OCI-LY7 (cell line): ENCODE data around the gene CALN1. TPM values are rescaled to one million over a fixed set of nuclear protein-coding genes. Genes with fewer than 3 reads are reported as not detected.
"Not testable (repeated sequence)": the region's sequence is repeated elsewhere in the genome, so short reads cannot be mapped to it uniquely, and the experiment has no call there.

Source experiments
- BruUV-seq: library from RNA; stranded (reverse); fragments of 400-500 nt; replicated peaks from 2 replicates; lab custom pipeline; 2021; lab: Mats Ljungman, UMichigan
- CTCF ChIA-PET: fragments of 300-600 bp; sonication (Branson Sonifier 250); formaldehyde crosslinking; loops from one replicate; lab custom pipeline; 2022; ENCODE audit warnings: antibody characterized with exemption; ENCODE audit not compliant: unreplicated experiment; lab: Charles Lee
- POLR2A ChIA-PET: fragments of 300-600 bp; sonication (Branson Sonifier 250); formaldehyde crosslinking; loops from one replicate; lab custom pipeline; 2022; ENCODE audit warnings: antibody characterized with exemption; lab: Charles Lee
- DNase-seq: peaks from one replicate; pipeline ENCODE4 v3.0.0-alpha.2; 2015; ENCODE audit warnings: low spot score
- H2AFZ ChIP-seq: fragments of 200-600 bp; sonication (generic), shearing (Covaris generic); 2 replicates; pipeline ENCODE4 v1.6.1; 2014; ENCODE audit warnings: mild to moderate bottlenecking, antibody characterized with exemption, low read length, moderate library complexity
- H3K27ac ChIP-seq: fragments of 200-600 bp; sonication (generic); 2 replicates; pipeline ENCODE4 v1.5.1; 2014; ENCODE audit warnings: mixed run types, low read depth, mild to moderate bottlenecking, moderate library complexity, low read length, inconsistent platforms; ENCODE audit not compliant: poor library complexity, severe bottlenecking
- H3K36me3 ChIP-seq: fragments of 200-600 bp; sonication (generic); 2 replicates; pipeline ENCODE4 v1.6.1; 2014; ENCODE audit warnings: mild to moderate bottlenecking, antibody characterized with exemption, low read length, moderate library complexity, mixed read lengths; ENCODE audit not compliant: insufficient read depth
- H3K4me1 ChIP-seq: fragments of 200-600 bp; sonication (generic); 2 replicates; pipeline ENCODE4 v1.5.1; 2014; ENCODE audit warnings: mild to moderate bottlenecking, low read length; ENCODE audit not compliant: insufficient read depth, poor library complexity, severe bottlenecking
- H3K4me2 ChIP-seq: fragments of 200-600 bp; sonication (generic); 2 replicates; pipeline ENCODE4 v1.6.1; 2014; ENCODE audit warnings: mild to moderate bottlenecking, low read length
- H3K4me3 ChIP-seq: fragments of 200-600 bp; sonication (generic); 2 replicates; pipeline ENCODE4 v1.5.1; 2014; ENCODE audit warnings: mild to moderate bottlenecking, low read depth, low read length; ENCODE audit not compliant: poor library complexity, severe bottlenecking
- H3K79me2 ChIP-seq: fragments of 200-600 bp; sonication (generic); 2 replicates; pipeline ENCODE4 v1.6.1; 2016; ENCODE audit warnings: low read depth, mild to moderate bottlenecking, low read length, moderate library complexity, mixed read lengths; ENCODE audit not compliant: insufficient read depth
- H3K9me2 ChIP-seq: fragments of 200-600 bp; sonication (generic); 2 replicates; pipeline ENCODE4 v1.6.1; 2016; ENCODE audit warnings: mild to moderate bottlenecking, low read length, mixed read lengths; ENCODE audit not compliant: insufficient read depth
- H3K9me3 ChIP-seq: fragments of 200-600 bp; sonication (generic); 2 replicates; pipeline ENCODE4 v1.6.1; 2014; ENCODE audit warnings: mild to moderate bottlenecking, mixed run types, low read length, mixed read lengths
- H4K20me1 ChIP-seq: fragments of 200-600 bp; sonication (generic); 2 replicates; pipeline ENCODE4 v1.6.1; 2014; ENCODE audit warnings: mild to moderate bottlenecking, antibody characterized with exemption, low read length, moderate library complexity, mixed read lengths; ENCODE audit not compliant: insufficient read depth
- EZH2phosphoT487 ChIP-seq: fragments of 200-600 bp; sonication (generic); IDR thresholded peaks from 2 replicates; pipeline ENCODE4 v1.6.1; 2018; ENCODE audit warnings: low read depth, borderline replicate concordance, mild to moderate bottlenecking, mixed run types, antibody characterized with exemption, low read length, moderate library complexity, mixed read lengths
- intact Hi-C: fragments of 100-400 bp; cut with micrococcal nuclease; formaldehyde crosslinking; loops from one replicate; pipeline ENCODE4 v1.10.0; 2022; ENCODE audit not compliant: unreplicated experiment
- total RNA-seq, 2 experiments: library from RNA; depleted of rRNA in 1 of 2; stranded (reverse); fragments of >200 nt in 1 of 2; shearing (Covaris generic) in 1 of 2; gene quantifications; 2 replicates each; pipeline ENCODE4 v1.2.3, GENCODE V29; 2014 to 2022
- TF ChIP-seq, protein P1 (sequence below): fragments of 200-600 bp; sonication (generic); conservative IDR thresholded peaks from 2 replicates; pipeline ENCODE4 v1.5.1; 2014; ENCODE audit warnings: mild to moderate bottlenecking, antibody characterized with exemption, low read length, moderate library complexity, mixed read lengths

Gene CALN1
- total RNA-seq, 2 experiments from 2014 or later = not detected

DNA sequence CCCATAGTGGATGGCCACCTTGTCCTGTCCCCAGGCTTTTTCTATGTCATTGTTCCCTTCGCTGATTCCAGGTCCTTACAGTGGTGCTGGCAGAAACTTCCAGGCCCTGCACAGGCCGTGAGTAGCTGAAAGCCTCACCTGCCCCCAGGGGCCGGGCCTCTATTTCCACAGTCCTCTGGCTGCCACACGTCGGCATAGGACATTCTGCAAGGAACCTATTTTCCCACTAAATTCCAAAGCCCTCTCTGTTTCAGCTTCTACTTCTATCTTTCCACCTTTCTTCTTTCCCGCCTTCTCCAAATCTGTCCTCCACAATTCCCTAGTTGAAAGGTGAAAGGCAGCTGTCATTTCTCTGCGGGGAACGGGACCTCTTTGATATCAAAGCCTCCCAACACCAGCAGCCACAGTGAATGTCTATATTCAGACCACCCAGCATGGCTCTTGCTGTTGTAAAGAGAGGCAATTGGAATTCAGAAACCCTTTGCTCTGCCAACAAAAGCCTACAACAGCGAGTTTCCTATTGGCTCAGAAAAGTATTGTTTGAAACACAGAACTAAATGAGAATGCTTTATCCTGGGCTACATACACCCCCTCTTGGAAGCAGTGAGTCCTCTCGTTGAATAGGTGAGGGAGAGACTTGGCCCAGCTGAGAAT lies 672.5 kb downstream of the CALN1 start:
- intact Hi-C loops = no loop called here
- CTCF ChIA-PET = no interaction called here
- no TSS peak for BruUV-seq
- POLR2A ChIA-PET = no interaction called here
- TF ChIP-seq, protein P1, sequence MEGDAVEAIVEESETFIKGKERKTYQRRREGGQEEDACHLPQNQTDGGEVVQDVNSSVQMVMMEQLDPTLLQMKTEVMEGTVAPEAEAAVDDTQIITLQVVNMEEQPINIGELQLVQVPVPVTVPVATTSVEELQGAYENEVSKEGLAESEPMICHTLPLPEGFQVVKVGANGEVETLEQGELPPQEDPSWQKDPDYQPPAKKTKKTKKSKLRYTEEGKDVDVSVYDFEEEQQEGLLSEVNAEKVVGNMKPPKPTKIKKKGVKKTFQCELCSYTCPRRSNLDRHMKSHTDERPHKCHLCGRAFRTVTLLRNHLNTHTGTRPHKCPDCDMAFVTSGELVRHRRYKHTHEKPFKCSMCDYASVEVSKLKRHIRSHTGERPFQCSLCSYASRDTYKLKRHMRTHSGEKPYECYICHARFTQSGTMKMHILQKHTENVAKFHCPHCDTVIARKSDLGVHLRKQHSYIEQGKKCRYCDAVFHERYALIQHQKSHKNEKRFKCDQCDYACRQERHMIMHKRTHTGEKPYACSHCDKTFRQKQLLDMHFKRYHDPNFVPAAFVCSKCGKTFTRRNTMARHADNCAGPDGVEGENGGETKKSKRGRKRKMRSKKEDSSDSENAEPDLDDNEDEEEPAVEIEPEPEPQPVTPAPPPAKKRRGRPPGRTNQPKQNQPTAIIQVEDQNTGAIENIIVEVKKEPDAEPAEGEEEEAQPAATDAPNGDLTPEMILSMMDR = no peak
- TF ChIP-seq EZH2phosphoT487 = no peak
- H3K9me3 ChIP-seq = no peaks in the 10 kb centered on the region
- H3K27ac ChIP-seq = no peak overlapping the region
- H3K4me2 ChIP-seq = no peak overlapping the region
- H3K9me2 ChIP-seq = no peaks in the 10 kb centered on the region
- no peak overlapping the region for H2AFZ ChIP-seq
- no peak for DNase-seq
- H4K20me1 ChIP-seq = no peaks in the 10 kb centered on the region
- no peaks in the 10 kb centered on the region for H3K79me2 ChIP-seq
- H3K4me1 ChIP-seq = no peaks in the 10 kb centered on the region
- H3K4me3 ChIP-seq = no peak overlapping the region
- no peaks in the 10 kb centered on the region for H3K36me3 ChIP-seq

DNA sequence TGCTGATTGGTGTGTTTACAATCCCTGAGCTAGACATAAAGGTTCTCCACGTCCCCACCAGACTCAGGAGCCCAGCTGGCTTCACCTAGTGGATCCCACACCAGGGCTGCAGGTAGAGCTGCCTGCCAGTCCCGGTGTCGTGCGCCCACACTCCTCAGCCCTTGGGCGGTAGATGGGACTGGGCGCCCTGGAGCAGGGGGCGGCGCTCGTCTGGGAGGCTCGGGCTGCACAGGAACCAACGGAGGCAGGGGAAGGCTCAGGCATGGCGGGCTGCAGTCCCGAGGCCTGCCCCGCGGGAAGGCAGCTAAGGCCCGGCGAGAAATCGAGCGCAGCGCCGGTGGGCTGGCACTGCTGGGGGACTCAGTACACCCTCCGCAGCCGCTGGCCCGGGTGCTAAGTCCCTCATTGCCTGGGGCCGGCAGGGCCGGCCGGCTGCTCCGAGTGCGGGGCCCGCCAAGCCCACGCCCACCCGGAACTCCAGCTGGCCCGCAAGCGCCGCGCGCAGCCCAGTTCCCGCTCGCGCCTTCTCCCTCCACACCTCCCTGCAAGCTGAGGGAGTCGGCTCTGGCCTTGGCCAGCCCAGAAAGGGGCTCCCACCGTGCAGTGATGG lies 674.1 kb downstream of the CALN1 start:
- intact Hi-C loops = not testable (repeated sequence)

DNA sequence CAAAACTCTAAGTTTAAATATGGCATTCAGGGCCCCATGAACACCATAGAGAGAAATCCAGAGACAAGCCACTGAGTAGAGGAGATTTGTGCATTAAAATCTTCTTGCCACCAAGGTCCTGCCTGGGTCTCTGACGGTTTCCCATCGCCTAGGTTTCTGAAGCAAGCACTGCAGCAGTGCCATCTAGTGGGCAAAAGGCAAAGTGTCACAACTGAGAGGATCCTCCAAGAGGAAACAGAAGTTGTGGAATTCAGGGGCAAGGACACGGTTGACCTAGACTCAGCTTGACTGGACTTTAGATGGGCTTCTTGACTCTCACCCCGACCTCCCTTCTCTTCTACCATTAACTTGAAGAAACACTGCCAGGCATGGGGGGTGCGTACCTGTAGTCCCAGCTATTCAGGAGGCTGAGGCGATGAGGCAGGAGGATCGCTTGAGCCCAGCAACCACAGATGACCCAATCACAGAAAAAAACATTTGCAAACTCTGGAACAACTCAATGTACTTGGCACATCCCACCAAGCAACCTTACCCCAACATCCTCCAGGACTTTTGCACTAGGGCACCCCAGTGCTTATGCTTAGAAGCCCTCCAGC lies 676.1 kb downstream of the CALN1 start:
- H3K36me3 ChIP-seq = no peaks in the 10 kb centered on the region
- no peak overlapping the region for H3K27ac ChIP-seq
- no peak for TF ChIP-seq EZH2phosphoT487
- TF ChIP-seq, protein P1 = peak; percentile 87
- no peaks in the 10 kb centered on the region for H3K4me1 ChIP-seq
- no peak overlapping the region for H2AFZ ChIP-seq
- BruUV-seq = no TSS peak
- CTCF ChIA-PET = interaction anchor here (0.5 kb wide), 1 partner anchor 579 kb away, joined by 4 read pairs; no protein-coding TSS in a partner anchor
- H3K9me2 ChIP-seq = no peaks in the 10 kb centered on the region
- no peak overlapping the region for H3K4me3 ChIP-seq
- no peaks in the 10 kb centered on the region for H3K79me2 ChIP-seq
- no peak overlapping the region for H3K4me2 ChIP-seq
- DNase-seq = peak; percentile 59
- intact Hi-C loops = loop anchor here (1.0 kb wide), 2 partner anchors 879 to 907 kb away; no protein-coding TSS in a partner anchor
- H4K20me1 ChIP-seq = no peaks in the 10 kb centered on the region
- H3K9me3 ChIP-seq = no peaks in the 10 kb centered on the region
- POLR2A ChIA-PET = no interaction called here

More for the DNA sequence above, 674.1 kb downstream of the CALN1 start:
- H4K20me1 ChIP-seq, H3K27ac ChIP-seq, POLR2A ChIA-PET, H3K9me3 ChIP-seq, H3K9me2 ChIP-seq, H2AFZ ChIP-seq, DNase-seq, H3K36me3 ChIP-seq, H3K4me1 ChIP-seq, H3K4me3 ChIP-seq, H3K4me2 ChIP-seq, CTCF ChIA-PET, BruUV-seq, H3K79me2 ChIP-seq: not testable (repeated sequence)
